Stimulated activated memory B cell treated with anti-CD40 and anti-IgM and Interleukin-4, amounts not matched to agents 10 μg/mL and 1 μg/mL and 100 μg/mL, for 72 hours (primary cell): ENCODE measurements around the gene NRXN3.

Experiments
- ATAC-seq: fragments of 150-1000 bp; cut with Tn5 transposase; 2 replicates; pipeline ENCODE4 v1.10.0; 2021
- H3K27ac Mint-ChIP-seq: one replicate; pipeline ENCODE4 v1.8.0; 2022; ENCODE audit warnings: mild to moderate bottlenecking, mixed read lengths
- H3K27me3 Mint-ChIP-seq: one replicate; pipeline ENCODE4 v1.8.0; 2022; ENCODE audit warnings: mixed read lengths
- H3K36me3 Mint-ChIP-seq: one replicate; pipeline ENCODE4 v1.8.0; 2022; ENCODE audit warnings: mixed read lengths
- H3K4me1 Mint-ChIP-seq: one replicate; pipeline ENCODE4 v1.8.0; 2022; ENCODE audit warnings: mixed read lengths
- H3K4me3 Mint-ChIP-seq: one replicate; pipeline ENCODE4 v1.8.0; 2022; ENCODE audit warnings: mild to moderate bottlenecking, moderate library complexity, mixed read lengths
- H3K9me3 Mint-ChIP-seq: one replicate; pipeline ENCODE4 v1.8.0; 2022; ENCODE audit warnings: mixed read lengths

The NRXN3 gene

GRCh38 chr14:79370969-79371368 lies 1200.8 kb downstream of the NRXN3 start:
- H3K4me1 Mint-ChIP-seq: no peaks in the 10 kb centered on the region
- H3K36me3 Mint-ChIP-seq: no peaks in the 10 kb centered on the region

GRCh38 chr14:79373451-79373850 lies 1203.3 kb downstream of the NRXN3 start:
- ATAC-seq: no peak
- peaks cover 3% of the 10 kb centered on the region for H3K9me3 Mint-ChIP-seq
- H3K4me1 Mint-ChIP-seq: no peaks in the 10 kb centered on the region
- H3K36me3 Mint-ChIP-seq: no peaks in the 10 kb centered on the region
- H3K27me3 Mint-ChIP-seq: no peaks in the 10 kb centered on the region
- no peak overlapping the region for H3K4me3 Mint-ChIP-seq
- H3K27ac Mint-ChIP-seq: no peak overlapping the region

More at GRCh38 chr14:79370969-79371368, 1200.8 kb downstream of the NRXN3 start:
- peaks cover 3% of the 10 kb centered on the region for H3K9me3 Mint-ChIP-seq
- no peaks in the 10 kb centered on the region for H3K27me3 Mint-ChIP-seq
- no peak overlapping the region for H3K4me3 Mint-ChIP-seq
- H3K27ac Mint-ChIP-seq: no peak overlapping the region
- ATAC-seq: no peak

GRCh38 chr14:79375356-79375755 lies 1205.2 kb downstream of the NRXN3 start:
- Mint-ChIP-seq H3K9me3 (no peaks in the 10 kb centered on the region), H3K27me3 (no peaks in the 10 kb centered on the region), H3K36me3 (no peaks in the 10 kb centered on the region), H3K4me1 (no peaks in the 10 kb centered on the region), H3K4me3 (no peak overlapping the region), H3K27ac (no peak overlapping the region)
- no peak for ATAC-seq

- H3K9me3 Mint-ChIP-seq: no peaks in the 10 kb centered on the region
- H3K27ac Mint-ChIP-seq: no peak overlapping the region
- H3K36me3 Mint-ChIP-seq: no peaks in the 10 kb centered on the region
- no peaks in the 10 kb centered on the region for H3K4me1 Mint-ChIP-seq
- no peaks in the 10 kb centered on the region for H3K27me3 Mint-ChIP-seq
- no peak for ATAC-seq
- no peak overlapping the region for H3K4me3 Mint-ChIP-seq
These were observed 1206.4 kb downstream of the NRXN3 start for GRCh38 chr14:79376557-79376956.

GRCh38 chr14:79378020-79378419 lies 1207.8 kb downstream of the NRXN3 start:
- Mint-ChIP-seq H3K9me3 (no peaks in the 10 kb centered on the region), H3K27ac (no peak overlapping the region), H3K36me3 (no peaks in the 10 kb centered on the region), H3K4me1 (no peaks in the 10 kb centered on the region), H3K4me3 (no peak overlapping the region), H3K27me3 (no peaks in the 10 kb centered on the region)
- ATAC-seq: no peak

- H3K4me1 Mint-ChIP-seq: no peaks in the 10 kb centered on the region
- H3K27me3 Mint-ChIP-seq: no peaks in the 10 kb centered on the region
- no peak overlapping the region for H3K4me3 Mint-ChIP-seq
These were observed 1209.1 kb downstream of the NRXN3 start for GRCh38 chr14:79379266-79379665.

GRCh38 chr14:79383031-79383430 lies 1212.9 kb downstream of the NRXN3 start:
- no peak overlapping the region for H3K4me3 Mint-ChIP-seq
- no peak for ATAC-seq

More at GRCh38 chr14:79379266-79379665, 1209.1 kb downstream of the NRXN3 start:
- Mint-ChIP-seq H3K9me3 (no peaks in the 10 kb centered on the region), H3K36me3 (no peaks in the 10 kb centered on the region), H3K27ac (no peak overlapping the region)
- no peak for ATAC-seq

GRCh38 chr14:79383475-79383874 lies 1213.3 kb downstream of the NRXN3 start:
- H3K4me3 Mint-ChIP-seq: no peak overlapping the region
- no peak for ATAC-seq
- H3K36me3 Mint-ChIP-seq: no peaks in the 10 kb centered on the region
- no peak overlapping the region for H3K27ac Mint-ChIP-seq
- H3K9me3 Mint-ChIP-seq: no peaks in the 10 kb centered on the region
- no peaks in the 10 kb centered on the region for H3K27me3 Mint-ChIP-seq
- H3K4me1 Mint-ChIP-seq: no peaks in the 10 kb centered on the region

More at GRCh38 chr14:79383031-79383430, 1212.9 kb downstream of the NRXN3 start:
- H3K4me1 Mint-ChIP-seq: no peaks in the 10 kb centered on the region
- H3K36me3 Mint-ChIP-seq: no peaks in the 10 kb centered on the region
- H3K9me3 Mint-ChIP-seq: no peaks in the 10 kb centered on the region
- H3K27ac Mint-ChIP-seq: no peak overlapping the region
- no peaks in the 10 kb centered on the region for H3K27me3 Mint-ChIP-seq

- Mint-ChIP-seq H3K4me3 (no peak overlapping the region), H3K4me1 (no peaks in the 10 kb centered on the region), H3K9me3 (peaks cover 6% of the 10 kb centered on the region), H3K27me3 (no peaks in the 10 kb centered on the region), H3K36me3 (no peaks in the 10 kb centered on the region), H3K27ac (no peak overlapping the region)
- no peak for ATAC-seq
These were observed 1224.9 kb downstream of the NRXN3 start for GRCh38 chr14:79395061-79395460.

- H3K4me1 Mint-ChIP-seq: no peaks in the 10 kb centered on the region
- no peak overlapping the region for H3K4me3 Mint-ChIP-seq
These were observed 1234.8 kb downstream of the NRXN3 start for GRCh38 chr14:79404874-79405511.

GRCh38 chr14:79405512-79405910 lies 1235.3 kb downstream of the NRXN3 start:
- Mint-ChIP-seq H3K4me1 (no peaks in the 10 kb centered on the region), H3K36me3 (no peaks in the 10 kb centered on the region), H3K4me3 (no peak overlapping the region), H3K9me3 (no peaks in the 10 kb centered on the region), H3K27me3 (no peaks in the 10 kb centered on the region), H3K27ac (no peak overlapping the region)
- no peak for ATAC-seq

More at GRCh38 chr14:79404874-79405511, 1234.8 kb downstream of the NRXN3 start:
- no peak for ATAC-seq
- H3K27ac Mint-ChIP-seq: no peak overlapping the region
- no peaks in the 10 kb centered on the region for H3K9me3 Mint-ChIP-seq
- H3K27me3 Mint-ChIP-seq: no peaks in the 10 kb centered on the region
- no peaks in the 10 kb centered on the region for H3K36me3 Mint-ChIP-seq

- Mint-ChIP-seq H3K4me1 (no peaks in the 10 kb centered on the region), H3K4me3 (no peak overlapping the region), H3K27ac (no peak overlapping the region), H3K36me3 (no peaks in the 10 kb centered on the region), H3K9me3 (no peaks in the 10 kb centered on the region), H3K27me3 (no peaks in the 10 kb centered on the region)
- ATAC-seq: no peak
These were observed 1237.4 kb downstream of the NRXN3 start for GRCh38 chr14:79407572-79407971.

GRCh38 chr14:79408696-79409095 lies 1238.5 kb downstream of the NRXN3 start:
- no peaks in the 10 kb centered on the region for H3K4me1 Mint-ChIP-seq
- no peak for ATAC-seq
- no peak overlapping the region for H3K4me3 Mint-ChIP-seq
- no peak overlapping the region for H3K27ac Mint-ChIP-seq
- H3K36me3 Mint-ChIP-seq: no peaks in the 10 kb centered on the region
- no peaks in the 10 kb centered on the region for H3K27me3 Mint-ChIP-seq
- no peaks in the 10 kb centered on the region for H3K9me3 Mint-ChIP-seq

- no peaks in the 10 kb centered on the region for H3K9me3 Mint-ChIP-seq
- H3K27me3 Mint-ChIP-seq: no peaks in the 10 kb centered on the region
- no peak overlapping the region for H3K4me3 Mint-ChIP-seq
- no peaks in the 10 kb centered on the region for H3K36me3 Mint-ChIP-seq
- H3K4me1 Mint-ChIP-seq: no peaks in the 10 kb centered on the region
- H3K27ac Mint-ChIP-seq: no peak overlapping the region
- ATAC-seq: no peak
These were observed 1241.4 kb downstream of the NRXN3 start for GRCh38 chr14:79411403-79412174.

- Mint-ChIP-seq H3K4me3 (no peak overlapping the region), H3K27me3 (no peaks in the 10 kb centered on the region), H3K9me3 (peaks cover 1% of the 10 kb centered on the region), H3K27ac (no peak overlapping the region), H3K4me1 (no peaks in the 10 kb centered on the region), H3K36me3 (no peaks in the 10 kb centered on the region)
- no peak for ATAC-seq
These were observed 1242.6 kb downstream of the NRXN3 start for GRCh38 chr14:79412822-79413221.
